ENCODE data around the gene VPS13D. TPM values are rescaled to one million over a fixed set of nuclear protein-coding genes. Genes with fewer than 3 reads are reported as not detected.

The VPS13D gene
- polyA plus RNA-seq, 1 of the 3 experiments (the other 2 are of a cell fraction) = 15.0 TPM

DNA sequence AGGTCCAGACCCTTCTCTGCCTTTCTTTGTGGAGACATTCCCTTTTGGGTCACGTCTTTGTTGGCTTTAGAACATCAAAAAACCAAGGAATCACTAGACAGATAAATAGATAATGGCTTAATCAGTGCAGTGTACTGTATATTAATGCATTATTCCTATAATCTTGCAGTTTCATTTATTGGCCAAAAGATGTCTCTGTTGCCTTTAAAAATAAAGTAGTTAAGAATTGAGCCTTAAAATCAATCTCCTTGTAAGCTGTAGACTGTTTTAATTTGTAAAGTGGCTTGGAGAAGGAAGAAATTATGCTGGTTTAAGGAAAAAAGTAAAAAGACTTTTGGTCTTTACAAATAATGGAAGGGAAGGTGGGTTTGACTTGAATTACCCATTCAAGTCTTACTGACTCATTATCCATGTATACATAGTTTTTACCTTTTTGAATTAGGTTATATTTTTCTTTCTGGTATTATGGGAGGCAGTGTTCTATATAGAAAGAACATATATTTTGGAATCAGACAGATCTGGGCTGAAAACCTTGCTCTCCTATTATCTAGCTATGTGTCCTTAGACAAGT, 84.6 kb downstream of the VPS13D start:
- CTCF ChIA-PET = interaction anchor here (0.6 to 9.2 kb wide), 36 partner anchors 10 to 409 kb away, joined by 3 to 135 read pairs (median 4); partner anchors contain the start of genes AADACL4 and DHRS3
- Histone ChIP-seq H3K36me3 (replicated peaks in 1 of 2; ENCODE audit: control insufficient read depth in 1 of 2, insufficient read depth in 2 of 2, low read length in 1 of 2) (peaks cover 36 to 50% of the 10 kb centered on the region in 2 experiments), H3K4me2 (no peak overlapping the region), H3K4me3 (ENCODE audit: low read depth in 2 of 2, low read length in 1 of 2) (no peak overlapping the region), H4K20me1 (ENCODE audit: insufficient read depth) (no peaks in the 10 kb centered on the region), H3K9me2 (no peaks in the 10 kb centered on the region), H3K27me3 (ENCODE audit: insufficient read depth) (no peaks in the 10 kb centered on the region), H2AFZ (ENCODE audit: low read depth) (no peak overlapping the region), H3K4me1 (ENCODE audit: control insufficient read depth in 1 of 2, insufficient read depth in 2 of 2, low read depth in 1 of 2, low read length in 1 of 2) (no peaks in the 10 kb centered on the region; a peak in 2 of 4 replicates), H3K79me2 (ENCODE audit: insufficient read depth) (no peaks in the 10 kb centered on the region), H3K9me3 (no peaks in the 10 kb centered on the region), H3K9ac (no peak overlapping the region), H3F3A (replicated peaks; ENCODE audit: insufficient read depth) (no peaks in the 10 kb centered on the region), H3K27ac (ENCODE audit: low read depth in 2 of 2, low read length in 1 of 2) (no peak overlapping the region; a peak in 1 of 4 replicates)
- DNase-seq = peak; percentile 28
- 0% methylated on average over 1 of the region's 1 CpG for WGBS (ENCODE audit: low lambda C conversion rate)
- TF ChIP-seq SMC3 (IDR thresholded peaks at IDR 0.05; ENCODE audit: low read depth, low read length) (peak; percentile 40), CTCF (IDR thresholded peaks at IDR 0.05) (peak; percentile 75), NFIC (IDR thresholded peaks at IDR 0.05; ENCODE audit: borderline replicate concordance) (no peak), RAD21 (IDR thresholded peaks at IDR 0.05; ENCODE audit: low read length) (peak; percentile 77), RFX5 (IDR thresholded peaks at IDR 0.05; ENCODE audit: low read length) (no peak)
- POLR2A ChIA-PET = interaction anchor here (0.6 kb wide), 1 partner anchor 276 kb away, joined by 3 read pairs; no protein-coding TSS in a partner anchor

DNA sequence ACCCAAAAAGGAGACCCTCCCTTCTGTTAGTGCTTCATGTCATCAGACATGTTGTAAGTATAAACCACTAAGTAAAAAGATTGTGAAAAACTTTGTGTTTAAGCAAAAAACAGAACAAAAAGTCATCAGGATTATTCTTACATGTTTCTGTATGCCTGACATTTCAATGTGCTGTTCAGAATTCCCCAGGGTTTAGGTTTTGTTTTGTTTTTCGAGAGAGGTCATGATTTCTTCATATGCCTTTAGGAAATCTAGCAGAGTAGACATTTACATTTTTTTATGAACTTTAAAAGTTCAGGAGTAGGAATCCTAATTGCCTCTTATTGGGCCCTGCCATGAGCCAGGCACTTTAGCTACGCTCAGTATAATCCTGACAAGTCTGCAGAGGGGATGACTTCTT, 85.3 kb downstream of the VPS13D start:
- H3K27me3 ChIP-seq (ENCODE audit: insufficient read depth) = no peaks in the 10 kb centered on the region
- CTCF ChIA-PET = interaction anchor here (0.6 to 9.2 kb wide), 26 partner anchors 10 to 408 kb away, joined by 3 to 135 read pairs (median 4); partner anchors contain the start of genes AADACL4 and DHRS3
- peaks cover 33 to 53% of the 10 kb centered on the region in 2 experiments for H3K36me3 ChIP-seq (replicated peaks in 1 of 2; ENCODE audit: control insufficient read depth in 1 of 2, insufficient read depth in 2 of 2, low read length in 1 of 2)
- 88% methylated on average over 2 of the region's 2 CpGs for WGBS (ENCODE audit: low lambda C conversion rate)
- H4K20me1 ChIP-seq (ENCODE audit: insufficient read depth) = no peaks in the 10 kb centered on the region
- no peak for DNase-seq
- H3K9ac ChIP-seq = no peak overlapping the region
- no peaks in the 10 kb centered on the region for H3K79me2 ChIP-seq (ENCODE audit: insufficient read depth)
- H3K4me2 ChIP-seq = no peak overlapping the region
- H3F3A ChIP-seq (replicated peaks; ENCODE audit: insufficient read depth) = no peaks in the 10 kb centered on the region
- H3K9me2 ChIP-seq = no peaks in the 10 kb centered on the region
- no peak overlapping the region for H2AFZ ChIP-seq (ENCODE audit: low read depth)
- POLR2A ChIA-PET = interaction anchor here (0.6 kb wide), 1 partner anchor 277 kb away, joined by 3 read pairs; no protein-coding TSS in a partner anchor
- H3K4me3 ChIP-seq (ENCODE audit: low read depth in 2 of 2, low read length in 1 of 2) = no peak overlapping the region
- TF ChIP-seq MXI1 (IDR thresholded peaks at IDR 0.05; ENCODE audit: low read depth, low read length) (no peak), EZH2phosphoT487 (IDR thresholded peaks at IDR 0.05; ENCODE audit: borderline replicate concordance, low read depth) (no peak)
- H3K4me1 ChIP-seq (ENCODE audit: control insufficient read depth in 1 of 2, insufficient read depth in 2 of 2, low read depth in 1 of 2, low read length in 1 of 2) = no peaks in the 10 kb centered on the region; a peak in 2 of 4 replicates
- H3K27ac ChIP-seq (ENCODE audit: low read depth in 2 of 2, low read length in 1 of 2) = no peak overlapping the region; a peak in 1 of 4 replicates
- H3K9me3 ChIP-seq = no peaks in the 10 kb centered on the region

- Histone ChIP-seq H4K20me1 (ENCODE audit: insufficient read depth) (no peaks in the 10 kb centered on the region), H3K27ac (ENCODE audit: low read depth in 2 of 2, low read length in 1 of 2) (peak overlapping the region in 1 of 2 experiments; percentile 11; a peak in 1 of 4 replicates), H3K4me3 (ENCODE audit: low read depth in 2 of 2, low read length in 1 of 2) (no peak overlapping the region), H3K27me3 (ENCODE audit: insufficient read depth) (no peaks in the 10 kb centered on the region), H2AFZ (ENCODE audit: low read depth) (no peak overlapping the region), H3K79me2 (ENCODE audit: insufficient read depth) (no peaks in the 10 kb centered on the region), H3K9me2 (no peaks in the 10 kb centered on the region), H3K36me3 (replicated peaks in 1 of 2; ENCODE audit: control insufficient read depth in 1 of 2, insufficient read depth in 2 of 2, low read length in 1 of 2) (peaks cover 32 to 55% of the 10 kb centered on the region in 2 experiments), H3K9ac (no peak overlapping the region), H3F3A (replicated peaks; ENCODE audit: insufficient read depth) (no peaks in the 10 kb centered on the region), H3K4me1 (ENCODE audit: control insufficient read depth in 1 of 2, insufficient read depth in 2 of 2, low read depth in 1 of 2, low read length in 1 of 2) (no peaks in the 10 kb centered on the region; a peak in 2 of 4 replicates), H3K9me3 (no peaks in the 10 kb centered on the region), H3K4me2 (no peak overlapping the region)
- WGBS (ENCODE audit: low lambda C conversion rate) = 92% methylated on average over 2 of the region's 2 CpGs
- TF ChIP-seq TAF1 (IDR thresholded peaks at IDR 0.05; ENCODE audit: borderline replicate concordance, low read depth, low read length) (no peak), FOXJ3 (CRISPR knock-in tag; IDR thresholded peaks at IDR 0.05) (no peak), TCF12 (IDR thresholded peaks at IDR 0.05) (no peak), FOXM1 (IDR thresholded peaks at IDR 0.05; ENCODE audit: low read depth) (no peak)
- ChIA-PET POLR2A (no interaction called here), CTCF (interaction anchor here (1.3 to 9.2 kb wide), 3 partner anchors 191 to 343 kb away, joined by 3 to 135 read pairs (median 4); partner anchors contain the start of gene DHRS3)
- DNase-seq = no peak
Observed at GRCh38 chr1:12316331-12316730, 86.5 kb downstream of the VPS13D start.

All from SK-N-SH (cell line).